HG03064 (cell line): Measurements from ENCODE around the gene FBLN2.

ENCODE experiments used
- ATAC-seq: cut with Tn5 transposase; IDR thresholded peaks from one replicate; pipeline ENCODE4 v1.9.1; 2021; ENCODE audit warnings: low read depth; ENCODE audit not compliant: unreplicated experiment

The FBLN2 gene

DNA sequence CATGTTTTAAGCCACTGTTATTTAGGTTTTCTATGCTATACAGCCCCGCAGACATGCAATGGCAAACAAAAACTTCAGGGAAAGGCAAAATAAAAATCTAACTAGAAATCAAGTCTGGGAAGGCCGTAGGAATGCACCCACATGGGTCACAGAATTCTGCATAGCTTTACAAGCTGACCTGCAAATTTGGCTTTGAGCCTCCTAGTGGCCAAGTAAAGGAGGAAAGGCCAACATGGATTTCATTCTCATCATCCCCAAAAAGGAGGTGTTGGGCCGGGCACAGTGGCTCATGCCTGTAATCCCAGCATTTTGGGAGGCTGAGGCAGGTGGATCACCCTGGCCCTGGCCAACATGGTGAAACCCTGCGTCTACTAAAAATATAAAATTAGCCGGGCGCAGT, 124.3 kb downstream of the FBLN2 start:
- ATAC-seq = no peak

- no peak for ATAC-seq
Observed at GRCh38 chr3:13674538-13675185, 125.7 kb downstream of the FBLN2 start.

- ATAC-seq = no peak
Observed at GRCh38 chr3:13676356-13677017, 127.6 kb downstream of the FBLN2 start.

- ATAC-seq = no peak
Observed at GRCh38 chr3:13677272-13677671, 128.3 kb downstream of the FBLN2 start.

DNA sequence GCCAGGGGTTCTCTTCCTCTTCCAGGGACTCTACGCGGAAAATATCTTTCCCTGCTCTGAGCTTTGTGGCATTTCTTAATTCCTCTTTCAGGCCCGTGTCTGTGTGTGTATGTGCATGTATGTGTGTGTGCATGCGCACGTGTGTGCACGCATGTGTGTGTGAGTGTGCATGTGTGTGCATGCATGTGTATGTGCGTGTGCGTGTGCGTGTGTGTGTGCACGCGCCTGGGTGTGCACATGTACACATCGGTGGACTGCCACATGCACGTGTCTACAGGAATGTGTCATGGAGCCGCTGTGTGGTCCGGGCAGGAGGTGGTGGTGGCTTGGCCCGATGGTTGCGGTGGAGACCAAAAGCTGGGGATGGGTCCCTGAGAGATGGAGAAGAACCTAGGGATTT, 133.0 kb downstream of the FBLN2 start:
- ATAC-seq = no peak

- no peak for ATAC-seq
Observed at GRCh38 chr3:13682331-13683013, 133.5 kb downstream of the FBLN2 start.

DNA sequence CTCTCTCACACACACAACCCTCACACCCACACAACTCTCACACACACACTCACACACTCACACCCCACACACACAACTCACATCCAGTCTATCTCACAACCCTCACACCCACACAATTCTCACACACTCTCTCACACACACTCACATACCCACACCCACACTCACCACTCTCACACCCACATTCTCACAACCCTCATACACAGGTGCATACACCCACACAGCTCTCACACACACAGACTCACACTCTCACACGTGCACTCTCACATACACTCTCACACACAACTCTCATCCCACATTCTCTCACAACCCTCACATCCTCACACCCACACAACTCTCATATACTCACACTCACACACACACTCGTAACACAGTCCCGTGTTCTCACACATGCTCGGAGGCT, 134.4 kb downstream of the FBLN2 start:
- ATAC-seq = no peak

- no peak for ATAC-seq
Observed at GRCh38 chr3:13683772-13684171, 134.8 kb downstream of the FBLN2 start.

DNA sequence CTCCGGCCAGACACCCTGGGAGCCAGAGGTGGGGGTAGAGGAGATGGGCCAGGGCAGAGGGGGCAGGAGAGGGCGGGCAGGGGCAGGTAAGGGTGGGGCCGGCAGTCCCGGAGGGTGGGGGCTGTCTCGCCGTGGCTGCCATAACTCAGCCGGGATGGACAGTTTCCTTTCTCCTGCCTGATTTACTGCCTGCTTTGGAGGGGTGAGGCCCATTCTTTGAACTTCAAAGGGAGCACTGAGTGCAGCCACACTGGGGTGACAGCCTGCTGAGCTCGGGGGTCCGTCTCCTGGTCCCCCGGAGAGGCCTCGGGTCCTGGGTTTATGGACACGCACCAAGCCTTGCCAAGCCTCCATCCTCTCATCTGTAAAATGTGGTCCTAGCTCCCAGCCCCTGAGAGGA, 135.4 kb downstream of the FBLN2 start:
- ATAC-seq = no peak

DNA sequence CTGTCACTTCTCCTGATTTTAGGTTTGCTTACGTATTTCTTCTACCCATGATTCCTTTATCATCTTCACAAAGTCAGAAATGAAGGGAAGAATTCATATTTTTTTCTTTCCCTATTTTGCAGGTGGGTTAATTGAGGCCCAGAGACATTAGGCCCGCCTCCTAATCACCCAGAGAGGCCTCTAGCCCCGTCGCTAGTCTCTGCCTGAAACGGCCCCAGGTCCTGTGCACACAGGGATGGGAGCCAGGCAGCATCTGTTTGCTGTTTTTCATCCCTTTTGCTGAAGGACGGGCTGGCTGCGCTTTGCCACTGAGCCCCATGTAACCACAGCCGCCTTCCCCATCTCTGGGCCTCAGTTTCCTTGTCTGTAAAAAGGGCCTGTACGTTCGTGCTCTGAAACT, 135.9 kb downstream of the FBLN2 start:
- no peak for ATAC-seq

DNA sequence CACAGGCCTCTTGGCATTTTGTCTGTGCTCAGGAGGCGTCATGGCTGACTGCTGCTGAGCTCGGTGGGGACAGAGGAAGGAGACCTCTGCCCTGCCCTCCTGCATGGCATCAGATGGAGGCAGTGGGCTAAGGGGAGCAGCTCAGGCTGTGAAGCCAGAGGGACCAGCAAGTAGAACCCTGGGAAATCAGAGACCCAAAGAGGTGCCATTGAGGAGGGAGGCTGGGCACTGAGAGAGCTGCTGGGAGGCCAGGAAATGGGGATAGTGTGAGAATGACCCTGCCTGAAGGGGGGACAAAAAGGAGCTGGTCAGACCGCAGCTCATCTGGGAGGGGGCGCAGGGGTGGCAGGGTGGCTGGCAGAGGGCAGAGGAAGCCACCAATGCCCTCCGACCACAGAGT, 136.8 kb downstream of the FBLN2 start:
- ATAC-seq = no peak

- no peak for ATAC-seq
Observed at GRCh38 chr3:13686367-13687160, 137.6 kb downstream of the FBLN2 start.

DNA sequence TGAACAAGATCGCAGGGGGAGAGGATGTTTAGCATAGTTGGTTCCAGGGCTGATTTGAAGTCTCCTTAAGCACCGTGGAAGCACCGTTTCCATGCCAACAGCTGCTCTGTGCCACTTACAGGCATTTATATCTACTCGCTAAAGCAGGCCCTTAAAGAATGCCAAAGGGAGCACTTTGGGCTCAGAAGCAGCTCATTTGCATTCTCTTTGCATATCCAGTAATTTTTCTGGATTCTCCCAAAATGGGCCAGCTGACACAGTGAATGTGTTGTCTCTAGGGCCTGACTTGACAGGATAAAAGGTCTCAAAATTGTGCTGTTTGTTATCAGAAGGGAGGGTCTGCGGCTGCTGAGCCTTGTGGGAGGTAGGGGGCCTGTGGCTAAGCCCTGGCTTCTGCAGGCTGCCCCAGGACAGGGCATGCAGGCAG, 138.6 kb downstream of the FBLN2 start:
- ATAC-seq = no peak
